Measurements from ENCODE around the gene SPHK1.

Gene SPHK1

GRCh38 chr17:76363107-76363842, 21.1 kb upstream of the SPHK1 start:
- ATAC-seq = no peak
- TF ChIP-seq RARB (CRISPR knock-in tag; IDR thresholded peaks at IDR 0.05) = no peak
- no peak for TF ChIP-seq ZC3H10 (CRISPR knock-in tag; IDR thresholded peaks at IDR 0.05)
- TF ChIP-seq ZNF70 (CRISPR knock-in tag; IDR thresholded peaks at IDR 0.05) = no peak
- TF ChIP-seq PATZ1 (CRISPR knock-in tag; IDR thresholded peaks at IDR 0.05; ENCODE audit: borderline replicate concordance) = no peak
- no peak for TF ChIP-seq CREB5 (CRISPR knock-in tag; IDR thresholded peaks at IDR 0.05; ENCODE audit: low read depth)

- TF ChIP-seq CSDC2 (CRISPR knock-in tag; IDR thresholded peaks at IDR 0.05) = no peak
- no peak for TF ChIP-seq PATZ1 (CRISPR knock-in tag; IDR thresholded peaks at IDR 0.05; ENCODE audit: borderline replicate concordance)
- no peak for ATAC-seq
These were observed 19.0 kb upstream of the SPHK1 start for GRCh38 chr17:76365256-76365903.

- no peak for ATAC-seq
- no peak for TF ChIP-seq RARB (CRISPR knock-in tag; IDR thresholded peaks at IDR 0.05)
- no peak for TF ChIP-seq CREB5 (CRISPR knock-in tag; IDR thresholded peaks at IDR 0.05; ENCODE audit: low read depth)
- TF ChIP-seq CSRNP3 (CRISPR knock-in tag; IDR thresholded peaks at IDR 0.05) = no peak
- TF ChIP-seq ZNF565 (CRISPR knock-in tag; conservative IDR thresholded peaks at IDR 0.05; ENCODE audit: low read depth) = no peak
- TF ChIP-seq ZFP3 (CRISPR knock-in tag; IDR thresholded peaks at IDR 0.05) = no peak
- no peak for TF ChIP-seq OSR1 (CRISPR knock-in tag; IDR thresholded peaks at IDR 0.05)
These were observed 18.2 kb upstream of the SPHK1 start for GRCh38 chr17:76366247-76366646.

- ATAC-seq = no peak
- TF ChIP-seq ZFP3 (CRISPR knock-in tag; IDR thresholded peaks at IDR 0.05) (no peak), OSR1 (CRISPR knock-in tag; IDR thresholded peaks at IDR 0.05) (no peak), ISL1 (CRISPR knock-in tag; IDR thresholded peaks at IDR 0.05) (no peak), CSDC2 (CRISPR knock-in tag; IDR thresholded peaks at IDR 0.05) (no peak), CSRNP3 (CRISPR knock-in tag; IDR thresholded peaks at IDR 0.05) (no peak), CREB5 (CRISPR knock-in tag; IDR thresholded peaks at IDR 0.05; ENCODE audit: low read depth) (no peak), TCF4 (CRISPR knock-in tag; IDR thresholded peaks at IDR 0.05; ENCODE audit: borderline replicate concordance) (no peak), ZNF565 (CRISPR knock-in tag; conservative IDR thresholded peaks at IDR 0.05; ENCODE audit: low read depth) (no peak), POU6F1 (CRISPR knock-in tag; IDR thresholded peaks at IDR 0.05; ENCODE audit: borderline replicate concordance, low read depth) (no peak), ZFP30 (CRISPR knock-in tag; IDR thresholded peaks at IDR 0.05) (no peak), SNAI2 (CRISPR knock-in tag; IDR thresholded peaks at IDR 0.05) (no peak), PATZ1 (CRISPR knock-in tag; IDR thresholded peaks at IDR 0.05; ENCODE audit: borderline replicate concordance) (no peak)
These were observed 16.8 kb upstream of the SPHK1 start for GRCh38 chr17:76367642-76368041.

Data from SK-N-SH treated with all-trans-retinoic acid at 6 μM for 48 hours (cell line).